Measurements from ENCODE around the gene USP26. TPM values are rescaled to one million over a fixed set of nuclear protein-coding genes. Genes with fewer than 3 reads are reported as not detected.

USP26 gene
- total RNA-seq = not detected
- not detected for polyA plus RNA-seq
- long read RNA-seq, donor 1 = 0 reads
- long read RNA-seq, donor 2, partial matches to known transcripts = 0 of 1 reads
- long read RNA-seq, donor 2, other reads (novel, unspliced or antisense) = 0 of 1 reads
- long read RNA-seq, donor 3 = 0 reads

DNA sequence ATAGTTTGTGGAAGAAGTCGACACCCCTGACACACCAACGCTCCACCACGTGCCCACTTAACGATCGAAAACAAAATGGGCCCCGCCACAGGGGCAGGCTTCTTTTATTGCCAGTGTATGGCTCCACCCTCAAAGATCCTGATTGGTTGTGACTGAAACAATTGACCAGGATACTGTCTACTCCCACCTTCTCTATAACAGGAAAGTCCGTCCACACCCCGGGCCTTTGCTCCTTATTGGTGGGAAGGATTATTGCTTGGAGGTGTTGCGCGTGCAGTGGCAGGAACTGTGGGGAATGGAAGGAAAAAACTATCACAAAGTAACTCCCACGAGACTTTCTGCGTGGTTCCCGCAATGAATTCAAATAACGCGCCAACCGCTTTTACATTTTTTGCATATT is at the start of gene USP26:
TSS of gene USP26 (minus strand) at position 79 of the 400 bp plus-strand sequence. CDS start 68,889 bp downstream, outside the sequence.
- TF ChIP-seq, protein P1, sequence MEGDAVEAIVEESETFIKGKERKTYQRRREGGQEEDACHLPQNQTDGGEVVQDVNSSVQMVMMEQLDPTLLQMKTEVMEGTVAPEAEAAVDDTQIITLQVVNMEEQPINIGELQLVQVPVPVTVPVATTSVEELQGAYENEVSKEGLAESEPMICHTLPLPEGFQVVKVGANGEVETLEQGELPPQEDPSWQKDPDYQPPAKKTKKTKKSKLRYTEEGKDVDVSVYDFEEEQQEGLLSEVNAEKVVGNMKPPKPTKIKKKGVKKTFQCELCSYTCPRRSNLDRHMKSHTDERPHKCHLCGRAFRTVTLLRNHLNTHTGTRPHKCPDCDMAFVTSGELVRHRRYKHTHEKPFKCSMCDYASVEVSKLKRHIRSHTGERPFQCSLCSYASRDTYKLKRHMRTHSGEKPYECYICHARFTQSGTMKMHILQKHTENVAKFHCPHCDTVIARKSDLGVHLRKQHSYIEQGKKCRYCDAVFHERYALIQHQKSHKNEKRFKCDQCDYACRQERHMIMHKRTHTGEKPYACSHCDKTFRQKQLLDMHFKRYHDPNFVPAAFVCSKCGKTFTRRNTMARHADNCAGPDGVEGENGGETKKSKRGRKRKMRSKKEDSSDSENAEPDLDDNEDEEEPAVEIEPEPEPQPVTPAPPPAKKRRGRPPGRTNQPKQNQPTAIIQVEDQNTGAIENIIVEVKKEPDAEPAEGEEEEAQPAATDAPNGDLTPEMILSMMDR (IDR thresholded peaks at IDR 0.05) = no peak
- TF ChIP-seq EP300 (IDR thresholded peaks at IDR 0.05) (no peak), POLR2A (IDR thresholded peaks at IDR 0.05) (no peak)
- WGBS, 3 donors = 87 to 91% (median 91%) methylated on average over 16 of the region's 16 CpGs
- intact Hi-C loops (cut with DNase I) = no loop called here

DNA sequence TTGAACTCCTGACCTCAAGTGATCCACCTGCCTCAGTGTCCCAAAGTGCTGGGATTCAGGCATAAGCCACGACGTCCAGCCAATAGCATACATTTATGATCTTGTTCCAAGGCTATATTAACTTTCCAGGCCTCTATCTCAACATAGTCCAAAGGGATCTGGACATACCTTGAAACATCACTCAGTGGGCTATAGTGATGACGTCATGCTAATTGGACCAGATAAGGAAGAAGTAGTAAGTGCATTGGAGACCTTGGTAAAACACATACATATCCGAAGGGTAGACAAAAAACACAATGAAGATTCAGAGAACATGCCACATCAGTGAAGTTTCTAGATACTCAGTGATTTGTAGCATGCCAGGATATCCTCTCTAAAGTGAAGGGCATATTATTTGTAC is 37.4 kb upstream of the USP26 start:
- no peaks in the 10 kb centered on the region for H3K36me3 ChIP-seq
- no peaks in the 10 kb centered on the region for H3K27me3 ChIP-seq
- no peak overlapping the region for H3K4me3 ChIP-seq
- DNase-seq = no peak
- H3K27ac ChIP-seq = no peak overlapping the region
- H3K4me1 ChIP-seq (ENCODE audit: insufficient read depth) = no peaks in the 10 kb centered on the region
- WGBS, 3 donors = 64 to 67% (median 64%) methylated on average over 4 of the region's 4 CpGs
- no peak for TF ChIP-seq POLR2A (IDR thresholded peaks at IDR 0.05)
- no peak for TF ChIP-seq EP300 (IDR thresholded peaks at IDR 0.05)
- TF ChIP-seq, protein P1 (IDR thresholded peaks at IDR 0.05) = no peak
- no peaks in the 10 kb centered on the region for H3K9me3 ChIP-seq
- intact Hi-C loops (cut with DNase I) = no loop called here

More for the DNA sequence above, at the start of gene USP26:
- H3K4me3 ChIP-seq = no peak within 1 kb of the TSS
- H3K4me1 ChIP-seq (ENCODE audit: insufficient read depth) = no peaks in the 10 kb centered on the region
- no peaks in the 10 kb centered on the region for H3K9me3 ChIP-seq
- no peak for DNase-seq
- no peaks in the 10 kb centered on the region for H3K27me3 ChIP-seq
- H3K27ac ChIP-seq = no peak within 1 kb of the TSS
- H3K36me3 ChIP-seq = no peaks in the 10 kb centered on the region

DNA sequence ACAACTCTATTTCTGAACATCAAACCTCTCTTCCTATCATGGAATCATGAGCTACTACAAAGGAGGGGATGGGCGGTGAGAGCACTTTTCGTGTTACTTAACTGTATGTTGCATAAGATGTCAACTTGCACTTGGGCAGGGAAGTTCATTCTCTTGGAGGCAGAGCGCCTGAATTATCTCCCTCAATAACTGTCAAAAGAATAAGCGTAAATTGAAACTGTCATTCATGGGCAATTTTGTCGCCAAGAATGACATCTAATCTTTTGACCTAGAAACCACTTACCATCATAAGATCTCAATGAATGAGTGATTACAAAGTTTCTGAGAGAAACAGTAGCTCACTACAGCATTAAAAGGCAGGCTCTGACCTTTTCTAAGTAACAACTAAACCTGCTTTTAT is 23.5 kb upstream of the USP26 start:
- Histone ChIP-seq H3K4me3 (no peak overlapping the region), H3K36me3 (no peaks in the 10 kb centered on the region), H3K9me3 (no peaks in the 10 kb centered on the region), H3K27ac (no peak overlapping the region), H3K27me3 (no peaks in the 10 kb centered on the region), H3K4me1 (ENCODE audit: insufficient read depth) (no peaks in the 10 kb centered on the region)
- TF ChIP-seq EP300 (IDR thresholded peaks at IDR 0.05) = no peak
- no peak for TF ChIP-seq POLR2A (IDR thresholded peaks at IDR 0.05)
- TF ChIP-seq, protein P1 (IDR thresholded peaks at IDR 0.05) = no peak
- DNase-seq = no peak
- intact Hi-C loops (cut with DNase I) = no loop called here
- WGBS, 3 donors = 72 to 73% (median 72%) methylated on average over 5 of the region's 5 CpGs

DNA sequence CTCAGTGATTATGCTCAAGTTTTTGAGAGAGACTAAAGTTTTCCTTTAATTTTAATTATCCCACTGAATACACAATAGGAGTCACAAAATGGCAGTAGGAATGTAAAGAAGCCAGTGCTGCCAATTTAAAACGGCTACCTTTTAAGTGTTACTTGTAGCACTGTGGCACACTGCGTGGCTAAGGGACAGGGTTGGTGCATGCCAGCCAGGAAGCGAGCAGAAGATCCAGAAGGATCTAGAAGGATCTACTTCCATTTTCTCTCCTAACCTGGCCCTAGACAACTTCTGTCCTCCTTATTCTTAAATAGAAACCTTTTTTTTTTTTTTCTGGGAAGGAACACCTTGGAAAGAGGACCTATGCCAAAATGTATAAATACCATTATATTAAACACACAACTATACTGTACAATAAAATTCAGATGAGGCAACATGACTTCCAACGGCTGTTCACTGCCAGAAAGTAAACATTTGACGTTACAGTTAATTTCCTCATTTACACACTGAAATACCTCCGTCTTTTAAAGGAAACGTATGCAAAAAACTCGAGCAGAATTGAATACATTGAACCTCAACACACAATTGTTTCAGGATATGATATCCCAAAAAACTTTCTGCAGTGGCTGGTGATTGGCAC is 2.7 kb downstream of the USP26 start:
- Histone ChIP-seq H3K4me1 (ENCODE audit: insufficient read depth) (no peaks in the 10 kb centered on the region), H3K4me3 (no peak overlapping the region), H3K9me3 (no peaks in the 10 kb centered on the region), H3K36me3 (no peaks in the 10 kb centered on the region), H3K27ac (no peak overlapping the region), H3K27me3 (no peaks in the 10 kb centered on the region)
- 69 to 77% (median 75%) methylated on average over 8 of the region's 8 CpGs for WGBS, 3 donors
- intact Hi-C loops (cut with DNase I) = no loop called here
- TF ChIP-seq POLR2A (IDR thresholded peaks at IDR 0.05) (no peak), EP300 (IDR thresholded peaks at IDR 0.05) (no peak)
- TF ChIP-seq, protein P1 (IDR thresholded peaks at IDR 0.05) = no peak
- DNase-seq = no peak
